H1 (cell line): ENCODE results near the gene SYNJ2. TPM values are rescaled to one million over a fixed set of nuclear protein-coding genes. Genes with fewer than 3 reads are reported as not detected.

Experiments used
- CTCF ChIA-PET: fragments of 300-600 bp; sonication (Branson Sonifier 250); formaldehyde crosslinking; loops from one replicate; lab custom pipeline; 2021; ENCODE audit not compliant: partially characterized antibody; lab: Charles Lee
- POLR2A ChIA-PET: fragments of 300-600 bp; sonication (Branson Sonifier 250); formaldehyde crosslinking; loops from one replicate; lab custom pipeline; 2021; ENCODE audit warnings: inconsistent platforms; ENCODE audit not compliant: partially characterized antibody; lab: Charles Lee
- DNase-seq, 2 experiments: peaks; one replicate each; pipeline versions ENCODE4 v3.0.0 to v3.0.0-alpha.2; 2010 to 2022; ENCODE audit warnings: low spot score in 2 of 2, low read depth in 1 of 2, mixed read lengths in 1 of 2
- FAIRE-seq: peaks from 2 replicates; lab custom pipeline; 2011; peaks lifted over from hg19 to GRCh38; lab: Jason Lieb, UNC
- H2AFZ ChIP-seq: 2 replicates; pipeline ENCODE4 v1.8.1; 2012; ENCODE audit warnings: low read length, inconsistent platforms
- H2AK5ac ChIP-seq: 2 replicates; pipeline ENCODE4 v1.6.1; 2013; ENCODE audit warnings: low read depth, low read length
- H2BK120ac ChIP-seq: replicated peaks from 2 replicates; pipeline ENCODE3; 2013; ENCODE audit warnings: low read depth, low read length, inconsistent platforms
- H2BK12ac ChIP-seq: 2 replicates; pipeline ENCODE4 v1.6.1; 2013; ENCODE audit warnings: low read depth, low read length
- H2BK15ac ChIP-seq: 2 replicates; pipeline ENCODE4 v1.6.1; 2013; ENCODE audit warnings: low read length
- H2BK20ac ChIP-seq: 2 replicates; pipeline ENCODE4 v1.6.1; 2013; ENCODE audit warnings: low read length
- H2BK5ac ChIP-seq: 2 replicates; pipeline ENCODE4 v1.6.1; 2013; ENCODE audit warnings: low read depth, low read length
- H3K14ac ChIP-seq: 2 replicates; pipeline ENCODE4 v1.6.1; 2013; ENCODE audit warnings: inconsistent platforms; ENCODE audit not compliant: insufficient read length
- H3K18ac ChIP-seq: 2 replicates; pipeline ENCODE4 v1.6.1; 2013; ENCODE audit warnings: low read length; ENCODE audit errors: extremely low read depth
- H3K23ac ChIP-seq: 2 replicates; pipeline ENCODE4 v1.6.1; 2013; ENCODE audit warnings: inconsistent platforms; ENCODE audit not compliant: insufficient read length
- H3K23me2 ChIP-seq: 2 replicates; pipeline ENCODE4 v1.6.1; 2013; ENCODE audit warnings: low read depth, low read length
- H3K27ac ChIP-seq: 2 replicates; pipeline ENCODE4 v1.6.1; 2011; ENCODE audit warnings: low read depth, low read length, inconsistent platforms
- H3K27me3 ChIP-seq, 4 experiments: replicated peaks in 1 of 4; 1 replicate in 1 of 4; 2 replicates in 3 of 4; pipeline versions ENCODE4 v1.6.1 to v1.8.1; 2011 to 2013; ENCODE audit warnings: low read length in 3 of 4, mild to moderate bottlenecking in 3 of 4, inconsistent platforms in 2 of 4, mixed read lengths in 2 of 4, moderate library complexity in 1 of 4; ENCODE audit not compliant: control insufficient read depth in 3 of 4, insufficient read depth in 3 of 4; ENCODE audit errors: extremely low read depth in 1 of 4
- H3K36me3 ChIP-seq, 4 experiments: 2 replicates each; pipeline versions ENCODE4 v1.6.1 to v1.8.1; 2011 to 2013; ENCODE audit warnings: mild to moderate bottlenecking in 4 of 4, low read length in 3 of 4, moderate library complexity in 2 of 4, control low read depth in 1 of 4, inconsistent platforms in 1 of 4; ENCODE audit not compliant: insufficient read depth in 4 of 4, control insufficient read depth in 2 of 4
- H3K4ac ChIP-seq: replicated peaks from 2 replicates; pipeline ENCODE3; 2013; ENCODE audit warnings: low read length, low read depth, mixed read lengths, inconsistent platforms; ENCODE audit not compliant: insufficient read length
- H3K4me1 ChIP-seq, 4 experiments: replicated peaks in 1 of 4; 1 replicate in 1 of 4; 2 replicates in 3 of 4; pipeline versions ENCODE4 v1.6.1 to v1.8.1; 2011 to 2013; ENCODE audit warnings: low read length in 3 of 4, inconsistent platforms in 2 of 4, mixed read lengths in 1 of 4; ENCODE audit not compliant: insufficient read depth in 4 of 4, control insufficient read depth in 3 of 4
- H3K4me2 ChIP-seq, 2 experiments: 2 replicates each; pipeline versions ENCODE4 v1.6.1 to v1.8.1; 2011 to 2013; ENCODE audit warnings: low read depth in 2 of 2, low read length in 2 of 2, control low read depth in 1 of 2, inconsistent platforms in 1 of 2, mild to moderate bottlenecking in 1 of 2; ENCODE audit not compliant: insufficient read depth in 1 of 2
- H3K4me3 ChIP-seq, 4 experiments: fragments of 200-600, 300-600 bp in 1 of 4; sonication (generic), shearing (Covaris generic), sonication (Bioruptor Twin) in 1 of 4; 2 replicates each; pipeline versions ENCODE4 v1.5.1 to v1.8.1; 2011 to 2016; ENCODE audit warnings: low read length in 4 of 4, low read depth in 3 of 4, control low read depth in 2 of 4, inconsistent platforms in 2 of 4, mild to moderate bottlenecking in 2 of 4, mixed read lengths in 1 of 4, moderate library complexity in 1 of 4; ENCODE audit not compliant: insufficient read depth in 2 of 4; ENCODE audit errors: extremely low read depth in 1 of 4
- H3K56ac ChIP-seq: replicated peaks from 2 replicates; pipeline ENCODE3; 2013; ENCODE audit warnings: low read depth, mild to moderate bottlenecking, mixed read lengths, low read length, inconsistent platforms; ENCODE audit not compliant: insufficient read length
- H3K79me1 ChIP-seq: 2 replicates; pipeline ENCODE4 v1.6.1; 2013; ENCODE audit warnings: low read depth, low read length, control low read depth
- H3K79me2 ChIP-seq, 2 experiments: 2 replicates each; pipeline versions ENCODE4 v1.6.1 to v1.8.1; 2012 to 2013; ENCODE audit warnings: low read length in 2 of 2, mild to moderate bottlenecking in 2 of 2, inconsistent platforms in 1 of 2; ENCODE audit not compliant: insufficient read depth in 2 of 2, control insufficient read depth in 1 of 2
- H3K9ac ChIP-seq, 4 experiments: replicated peaks in 1 of 4; 1 replicate in 1 of 4; 2 replicates in 3 of 4; pipeline versions ENCODE4 v1.6.1 to v1.8.1; 2011 to 2013; ENCODE audit warnings: low read depth in 3 of 4, low read length in 3 of 4, control low read depth in 2 of 4, mild to moderate bottlenecking in 2 of 4, moderate library complexity in 2 of 4, inconsistent platforms in 1 of 4; ENCODE audit errors: extremely low read depth in 1 of 4
- H3K9me3 ChIP-seq, 2 experiments: 2 replicates each; pipeline versions ENCODE4 v1.6.1 to v1.8.1; 2012 to 2013; ENCODE audit warnings: mild to moderate bottlenecking in 2 of 2, moderate library complexity in 2 of 2, control low read depth in 1 of 2, inconsistent platforms in 1 of 2, low read depth in 1 of 2, low read length in 1 of 2, mixed read lengths in 1 of 2; ENCODE audit not compliant: insufficient read depth in 2 of 2
- H4K20me1 ChIP-seq, 2 experiments: replicated peaks in 1 of 2; 2 replicates each; pipeline versions ENCODE3 to v1.8.1; 2011 to 2013; ENCODE audit warnings: inconsistent platforms in 2 of 2, low read length in 2 of 2, mild to moderate bottlenecking in 1 of 2; ENCODE audit not compliant: insufficient read depth in 2 of 2, control insufficient read depth in 1 of 2
- H4K5ac ChIP-seq: 2 replicates; pipeline ENCODE4 v1.6.1; 2013; ENCODE audit warnings: low read length, low read depth, mixed read lengths, inconsistent platforms; ENCODE audit not compliant: insufficient read length
- H4K8ac ChIP-seq: 2 replicates; pipeline ENCODE4 v1.8.0; 2013; ENCODE audit warnings: mild to moderate bottlenecking, moderate library complexity, low read length, inconsistent platforms; ENCODE audit not compliant: insufficient read depth; ENCODE audit errors: extremely low read depth
- H4K91ac ChIP-seq: replicated peaks from 2 replicates; pipeline ENCODE3; 2013; ENCODE audit warnings: low read length, mixed read lengths, inconsistent platforms; ENCODE audit not compliant: insufficient read length
- BRCA1 ChIP-seq: IDR thresholded peaks from 2 replicates; pipeline ENCODE4 v1.6.1; 2012; ENCODE audit warnings: low read depth, low read length, improper control_type of control experiment
- CTCF ChIP-seq, 3 experiments: IDR thresholded peaks; 1 replicate in 2 of 3; 2 replicates in 1 of 3; pipeline versions ENCODE4 v1.5.1 to v1.6.1; 2011; ENCODE audit warnings: low read length in 3 of 3, mild to moderate bottlenecking in 3 of 3, inconsistent platforms in 2 of 3, low read depth in 1 of 3, moderate library complexity in 1 of 3; ENCODE audit not compliant: insufficient read depth in 1 of 3; ENCODE audit errors: control extremely low read depth in 1 of 3
- KDM4A ChIP-seq: IDR thresholded peaks from one replicate; pipeline ENCODE4 v1.7.1; 2012; ENCODE audit warnings: low read depth, mild to moderate bottlenecking, moderate library complexity, low read length, inconsistent platforms; ENCODE audit not compliant: severe bottlenecking
- MAFK ChIP-seq: IDR thresholded peaks from 2 replicates; pipeline ENCODE4 v1.6.1; 2012; ENCODE audit warnings: low read depth, mild to moderate bottlenecking, improper control_type of control experiment, low read length
- POLR2AphosphoS5 ChIP-seq: IDR thresholded peaks from 2 replicates; pipeline ENCODE4 v1.6.1; 2011; ENCODE audit warnings: low read depth, low read length
- RBBP5 ChIP-seq: IDR thresholded peaks from 2 replicates; pipeline ENCODE4 v1.7.1; 2012; ENCODE audit warnings: low read depth, mild to moderate bottlenecking, inconsistent platforms, low read length, moderate library complexity, borderline replicate concordance
- TBP ChIP-seq: IDR thresholded peaks from 2 replicates; pipeline ENCODE4 v1.6.1; 2011; ENCODE audit warnings: low read depth, low read length, improper control_type of control experiment
- TCF12 ChIP-seq: IDR thresholded peaks from 2 replicates; pipeline ENCODE4 v1.6.1; 2011; ENCODE audit warnings: low read depth, mild to moderate bottlenecking, low read length
- WGBS, 2 experiments: shearing (Covaris generic) in 1 of 2; methylation state at CpG; one replicate each; pipeline versions ENCODE4 v1.1.6 to v1.1.7; 2013 to 2015; ENCODE audit warnings: low lambda C conversion rate in 2 of 2, mixed read lengths in 2 of 2, inconsistent platforms in 1 of 2, low coverage in 1 of 2, missing lambda C conversion rate in 1 of 2; ENCODE audit not compliant: insufficient replicate concordance in 2 of 2, insufficient coverage in 1 of 2, insufficient read length in 1 of 2; ENCODE audit errors: extremely low coverage in 1 of 2, missing lambda C conversion rate in 1 of 2; 5-methylcytosine and 5-hydroxymethylcytosine counted together
- polyA plus RNA-seq, 7 experiments: library from polyadenylated mRNA; depleted of rRNA in 3 of 7; stranded (reverse) in 5 of 7; unstranded in 2 of 7; fragments of >200 nt in 5 of 7; fragments of 200-250 nt in 2 of 7; gene quantifications; 1 replicate in 5 of 7; 2 replicates in 1 of 7; 4 replicates in 1 of 7; pipeline versions ENCODE4 v1.2.1 to v1.2.3, GENCODE V29; 2011 to 2013; ENCODE audit warnings: missing spikeins in 2 of 7, mixed read lengths in 2 of 7
- total RNA-seq: library from RNA; stranded (reverse); fragmentation: NEBNext Ultra II Directional; extraction: Animal tissue kit (Norgen Biotek cat#: 25700); gene quantifications from 2 replicates; pipeline ENCODE4 v1.2.1, GENCODE V29; 2021

Gene SYNJ2
- total and polyA plus RNA-seq, 2 of the 8 experiments (the other 6 are each of a cell fraction or from before 2014, with no cell fraction given): 3.7 to 13.9 TPM

- H3K23ac ChIP-seq: no peak overlapping the region
- no peak overlapping the region for H2AK5ac ChIP-seq
- no peak overlapping the region for H4K8ac ChIP-seq
- no peak overlapping the region for H2BK5ac ChIP-seq
- no peaks in the 10 kb centered on the region; the same call in 1 of the 2 replicates for H3K23me2 ChIP-seq
- no peak overlapping the region for H2BK120ac ChIP-seq
- DNase-seq: no peak
- H3K36me3 ChIP-seq: peaks cover 0 to 2% (median under 1%) of the 10 kb centered on the region in 4 experiments; a peak in 1 of 8 replicates
- ChIA-PET POLR2A (interaction anchor here (0.5 to 1.8 kb wide), 2 partner anchors 12 to 802 kb away, joined by 3 to 5 read pairs; no protein-coding TSS in a partner anchor), CTCF (interaction anchor here (0.6 to 7.8 kb wide), 13 partner anchors 8 to 340 kb away, joined by 3 to 54 read pairs (median 4); no protein-coding TSS in a partner anchor)
- H3K79me2 ChIP-seq: no peaks in the 10 kb centered on the region
- no peak overlapping the region for H3K14ac ChIP-seq
- peaks cover 0 to 2% of the 10 kb centered on the region in 2 experiments for H4K20me1 ChIP-seq
- no peak overlapping the region for H3K4ac ChIP-seq
- H3K9me3 ChIP-seq: no peaks in the 10 kb centered on the region
- TF ChIP-seq CTCF (IDR thresholded peaks at IDR 0.05; ENCODE audit: control extremely low read depth in 1 of 3, insufficient read depth in 1 of 3, low read depth in 1 of 3, low read length in 3 of 3): no peak
- no peak for TF ChIP-seq POLR2AphosphoS5
- no peak for TF ChIP-seq KDM4A
- TF ChIP-seq TBP: no peak
- no peak for TF ChIP-seq RBBP5
- no peak for TF ChIP-seq MAFK
- TF ChIP-seq BRCA1: no peak
- no peak for TF ChIP-seq TCF12
- no peaks in the 10 kb centered on the region for H3K27me3 ChIP-seq
- H3K4me1 ChIP-seq: peaks cover 0 to 1% (median 0%) of the 10 kb centered on the region in 4 experiments; a peak in 2 of 7 replicates
- no peak overlapping the region for H3K9ac ChIP-seq
- WGBS, 2 experiments: 86% methylated on average over 6 of the region's 6 CpGs; no CpG with 5 or more reads in 1 of the 2 experiments
- no peak overlapping the region for H2BK20ac ChIP-seq
- no peak overlapping the region for H4K91ac ChIP-seq
- no peak overlapping the region for H2AFZ ChIP-seq
- H2BK15ac ChIP-seq: no peak overlapping the region
- H4K5ac ChIP-seq: no peak overlapping the region
- H3K4me2 ChIP-seq: no peak overlapping the region
- no peak overlapping the region for H3K27ac ChIP-seq
- H3K4me3 ChIP-seq: no peak overlapping the region
- H3K18ac ChIP-seq: no peak overlapping the region
- no peaks in the 10 kb centered on the region for H3K79me1 ChIP-seq
- no peak overlapping the region for H3K56ac ChIP-seq
- H2BK12ac ChIP-seq: no peak overlapping the region
- FAIRE-seq: no peak
Observed at GRCh38 chr6:158069800-158070195, 88.1 kb downstream of the SYNJ2 start.
